Caco-2 (cell line): ENCODE data around the gene BCAS3. TPM values are rescaled to one million over a fixed set of nuclear protein-coding genes. Genes with fewer than 3 reads are reported as not detected.

ENCODE experiments used
- BruUV-seq: library from RNA; stranded (reverse); fragments of 400-500 nt; replicated peaks from 2 replicates; lab custom pipeline; 2021; lab: Mats Ljungman, UMichigan
- CTCF ChIA-PET: fragments of 300-600 bp; sonication (Branson Sonifier 250); formaldehyde crosslinking; loops from one replicate; lab custom pipeline; 2022; ENCODE audit warnings: antibody characterized with exemption; lab: Charles Lee
- POLR2A ChIA-PET: fragments of 300-600 bp; sonication (Branson Sonifier 250); formaldehyde crosslinking; loops from one replicate; lab custom pipeline; 2022; ENCODE audit warnings: antibody characterized with exemption; lab: Charles Lee
- DNase-seq, 2 experiments: peaks; one replicate each; pipeline versions ENCODE4 v3.0.0 to v3.0.0-alpha.2; 2020 to 2022
- H3K27me3 ChIP-seq: replicated peaks from 2 replicates; pipeline ENCODE4 v1.6.0; 2011; ENCODE audit warnings: low read length; ENCODE audit not compliant: control insufficient read depth, insufficient read depth
- H3K36me3 ChIP-seq: 2 replicates; pipeline ENCODE4 v1.5.1; 2011; ENCODE audit warnings: low read length; ENCODE audit not compliant: control insufficient read depth, insufficient read depth
- H3K4me1 ChIP-seq: fragments of 250-450 bp; sonication (Bioruptor Pico); 2 replicates; pipeline ENCODE4 v1.5.1; 2020; ENCODE audit warnings: mild to moderate bottlenecking
- H3K4me3 ChIP-seq: 2 replicates; pipeline ENCODE4 v1.5.1; 2011; ENCODE audit warnings: low read depth, mild to moderate bottlenecking, control low read depth, low read length
- H3K9me3 ChIP-seq: fragments of 250-450 bp; sonication (Bioruptor Pico); 2 replicates; pipeline ENCODE4 v1.5.1; 2020; ENCODE audit warnings: mild to moderate bottlenecking, moderate library complexity
- H3K27ac Mint-ChIP-seq: one replicate; pipeline ENCODE4 v1.8.0; 2022; ENCODE audit warnings: mixed read lengths; ENCODE audit not compliant: unreplicated experiment
- H3K27me3 Mint-ChIP-seq: one replicate; pipeline ENCODE4 v1.8.0; 2022; ENCODE audit warnings: mixed read lengths; ENCODE audit not compliant: insufficient read depth, unreplicated experiment
- H3K36me3 Mint-ChIP-seq: one replicate; pipeline ENCODE4 v1.8.0; 2022; ENCODE audit warnings: mild to moderate bottlenecking, mixed read lengths; ENCODE audit not compliant: insufficient read depth, unreplicated experiment
- H3K4me1 Mint-ChIP-seq: one replicate; pipeline ENCODE4 v1.8.0; 2022; ENCODE audit warnings: low read depth, mixed read lengths; ENCODE audit not compliant: unreplicated experiment
- H3K4me3 Mint-ChIP-seq: one replicate; pipeline ENCODE4 v1.8.0; 2022; ENCODE audit warnings: mild to moderate bottlenecking, moderate library complexity, mixed read lengths; ENCODE audit not compliant: unreplicated experiment
- H3K9me3 Mint-ChIP-seq: one replicate; pipeline ENCODE4 v1.8.0; 2022; ENCODE audit warnings: mixed read lengths; ENCODE audit not compliant: unreplicated experiment
- CTCF ChIP-seq, 2 experiments: fragments of 200-600 bp in 1 of 2; IDR thresholded peaks; 1 replicate in 1 of 2; 2 replicates in 1 of 2; pipeline versions ENCODE4 v1.5.1 to v1.8.0; 2011 to 2022; ENCODE audit warnings: antibody characterized with exemption in 1 of 2, control low read depth in 1 of 2, inconsistent platforms in 1 of 2, low read depth in 1 of 2, low read length in 1 of 2, mild to moderate bottlenecking in 1 of 2, moderate library complexity in 1 of 2; ENCODE audit not compliant: insufficient read depth in 1 of 2, severe bottlenecking in 1 of 2, unreplicated experiment in 1 of 2
- intact Hi-C: fragments of 100-400 bp; cut with micrococcal nuclease; formaldehyde crosslinking; loops from one replicate; pipeline ENCODE4 v1.10.0; 2022; ENCODE audit not compliant: unreplicated experiment
- total RNA-seq: library from RNA; stranded (reverse); gene quantifications from 2 replicates; pipeline ENCODE4 v1.2.3, GENCODE V29; 2022

Gene BCAS3
- total RNA-seq, 1 experiment from 2014 or later = 44.1 TPM

GRCh38 chr17:61183793-61184192, 506.1 kb downstream of the BCAS3 start:
- peaks cover 19% of the 10 kb centered on the region for H3K4me1 Mint-ChIP-seq
- CTCF ChIA-PET = no interaction called here
- H3K9me3 Mint-ChIP-seq = no peaks in the 10 kb centered on the region
- no peak for DNase-seq
- POLR2A ChIA-PET = no interaction called here
- no TSS peak for BruUV-seq
- H3K9me3 ChIP-seq = no peaks in the 10 kb centered on the region
- no peaks in the 10 kb centered on the region for H3K27me3 Mint-ChIP-seq
- no peaks in the 10 kb centered on the region for H3K27me3 ChIP-seq
- H3K4me1 ChIP-seq = peaks cover 9% of the 10 kb centered on the region
- no peak overlapping the region for H3K27ac Mint-ChIP-seq
- no peak overlapping the region for H3K4me3 ChIP-seq
- TF ChIP-seq CTCF (IDR thresholded peaks at IDR 0.05; ENCODE audit: insufficient read depth in 1 of 2, low read depth in 1 of 2, low read length in 1 of 2, severe bottlenecking in 1 of 2, unreplicated experiment in 1 of 2) = no peak
- H3K36me3 ChIP-seq = no peaks in the 10 kb centered on the region
- no peak overlapping the region for H3K4me3 Mint-ChIP-seq
- no peaks in the 10 kb centered on the region for H3K36me3 Mint-ChIP-seq
- intact Hi-C loops = no loop called here

- no peak for TF ChIP-seq CTCF (IDR thresholded peaks at IDR 0.05; ENCODE audit: insufficient read depth in 1 of 2, low read depth in 1 of 2, low read length in 1 of 2, severe bottlenecking in 1 of 2, unreplicated experiment in 1 of 2)
- no peak overlapping the region for H3K27ac Mint-ChIP-seq
- no peak overlapping the region for H3K4me3 ChIP-seq
- H3K4me1 ChIP-seq = peaks cover 4% of the 10 kb centered on the region; the same call in 1 of the 2 replicates
- ChIA-PET CTCF (no interaction called here), POLR2A (no interaction called here)
- no peaks in the 10 kb centered on the region for H3K27me3 ChIP-seq
- no peak for DNase-seq
- H3K36me3 ChIP-seq = no peaks in the 10 kb centered on the region
- no peaks in the 10 kb centered on the region for H3K9me3 ChIP-seq
- peaks cover 24% of the 10 kb centered on the region for H3K4me1 Mint-ChIP-seq
- no TSS peak for BruUV-seq
- no peaks in the 10 kb centered on the region for H3K27me3 Mint-ChIP-seq
- no peak overlapping the region for H3K4me3 Mint-ChIP-seq
- no peaks in the 10 kb centered on the region for H3K36me3 Mint-ChIP-seq
- peaks cover 7% of the 10 kb centered on the region for H3K9me3 Mint-ChIP-seq
- intact Hi-C loops = no loop called here
Observed at GRCh38 chr17:61185385-61185784, 507.7 kb downstream of the BCAS3 start.

GRCh38 chr17:61187038-61187437, 509.4 kb downstream of the BCAS3 start:
- Mint-ChIP-seq H3K4me1 (peaks cover 21% of the 10 kb centered on the region), H3K4me3 (no peak overlapping the region), H3K27ac (no peak overlapping the region), H3K9me3 (peaks cover 7% of the 10 kb centered on the region), H3K27me3 (no peaks in the 10 kb centered on the region), H3K36me3 (no peaks in the 10 kb centered on the region)
- Histone ChIP-seq H3K4me1 (peaks cover 4% of the 10 kb centered on the region; the same call in 1 of the 2 replicates), H3K27me3 (no peaks in the 10 kb centered on the region), H3K4me3 (no peak overlapping the region), H3K36me3 (no peaks in the 10 kb centered on the region), H3K9me3 (no peaks in the 10 kb centered on the region)
- intact Hi-C loops = no loop called here
- ChIA-PET CTCF (no interaction called here), POLR2A (no interaction called here)
- DNase-seq = no peak
- BruUV-seq = no TSS peak
- TF ChIP-seq CTCF (IDR thresholded peaks at IDR 0.05; ENCODE audit: insufficient read depth in 1 of 2, low read depth in 1 of 2, low read length in 1 of 2, severe bottlenecking in 1 of 2, unreplicated experiment in 1 of 2) = no peak
